Inferior parietal cortex (tissue), 1 donor: ENCODE results near the gene NCBP2L.

Source experiments
- DNase-seq: peaks from one replicate; pipeline ENCODE4 v3.0.0-alpha.2; 2016; ENCODE audit errors: extremely low spot score

The NCBP2L gene

GRCh38 chrX:107752714-107753113 is 24.8 kb upstream of the NCBP2L start:
- DNase-seq: no peak

- no peak for DNase-seq
Observed at GRCh38 chrX:107753187-107753586, 24.3 kb upstream of the NCBP2L start.

DNA sequence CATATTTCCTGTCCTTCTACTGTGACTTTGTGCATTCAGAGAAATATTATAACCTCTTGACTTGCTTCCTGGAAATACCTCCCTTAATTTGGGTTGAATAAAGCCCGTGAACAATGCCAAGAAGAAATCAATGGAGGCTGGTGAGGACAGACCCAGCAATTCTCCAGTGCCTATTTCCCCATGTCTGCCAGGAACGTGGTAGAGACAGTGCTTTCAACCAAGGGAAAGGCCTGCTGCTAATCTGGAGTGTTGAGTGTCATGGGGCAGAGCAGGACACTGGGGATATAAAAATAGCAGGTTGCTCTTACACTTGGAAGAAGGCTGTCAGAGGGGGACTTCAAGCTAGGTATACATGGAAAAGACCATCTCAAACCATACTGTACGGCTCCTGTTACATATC is 21.8 kb upstream of the NCBP2L start:
- DNase-seq: no peak

DNA sequence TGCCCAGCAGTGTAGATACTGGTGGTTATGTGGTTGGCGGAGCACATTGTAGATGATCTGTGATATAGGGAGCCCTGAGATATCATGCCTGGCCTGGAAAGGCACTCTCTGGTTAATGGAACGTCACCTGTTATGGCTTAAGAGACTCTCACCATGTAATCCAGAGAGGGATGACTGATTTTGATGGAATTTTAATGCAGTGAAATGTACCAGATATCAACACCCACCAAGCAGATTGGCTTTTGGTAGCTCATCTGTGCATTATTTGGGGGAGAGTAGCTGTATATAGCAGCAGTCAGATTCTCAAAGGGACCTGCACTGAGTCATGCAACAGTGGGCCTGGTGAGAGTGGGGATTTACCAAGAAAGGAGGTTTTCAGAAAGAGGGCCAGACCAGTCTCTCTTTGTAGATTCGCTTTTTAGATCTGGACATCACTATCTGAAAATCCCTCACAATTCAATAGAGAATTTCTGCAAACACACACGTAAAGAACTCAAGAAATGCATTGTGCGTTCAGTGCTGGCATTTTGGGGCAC is 19.2 kb upstream of the NCBP2L start:
- DNase-seq: no peak

DNA sequence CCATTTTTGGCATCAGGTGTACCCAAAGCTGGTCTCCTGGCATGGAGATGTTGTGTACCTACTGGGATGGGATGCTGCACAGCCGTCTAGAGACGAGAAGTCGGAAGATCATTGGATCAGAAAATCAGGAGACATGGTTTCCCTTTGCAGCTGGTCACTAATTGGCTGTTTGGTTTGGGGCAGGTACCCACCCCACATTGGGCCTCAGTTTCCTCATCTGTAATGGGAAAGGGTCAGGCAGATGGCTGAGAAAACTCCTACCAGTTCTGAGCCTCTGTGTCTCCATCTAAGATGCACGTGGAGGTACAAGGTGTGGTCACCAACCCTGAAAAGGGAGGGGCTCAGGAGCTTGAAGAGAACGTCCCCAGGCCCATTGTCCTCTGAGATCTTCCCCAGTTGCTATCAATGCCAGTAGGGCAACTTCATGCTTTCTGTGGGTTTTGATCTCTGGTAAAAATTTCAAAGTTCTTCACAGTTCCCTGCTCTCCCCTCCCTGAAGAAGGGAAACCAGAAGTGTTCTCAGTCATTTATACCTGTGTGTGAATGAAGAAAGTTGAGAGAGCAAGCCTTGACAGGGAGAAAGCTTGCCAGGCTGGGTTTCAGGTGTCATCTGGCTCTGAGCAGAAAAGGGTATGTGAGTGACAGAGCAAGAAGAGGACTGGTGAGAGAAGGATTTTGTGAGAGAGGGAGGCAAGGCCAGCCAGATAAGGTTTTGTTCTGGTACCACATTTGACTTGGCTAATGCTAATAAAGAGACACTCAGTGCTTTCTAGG is 17.0 kb upstream of the NCBP2L start:
- no peak for DNase-seq

DNA sequence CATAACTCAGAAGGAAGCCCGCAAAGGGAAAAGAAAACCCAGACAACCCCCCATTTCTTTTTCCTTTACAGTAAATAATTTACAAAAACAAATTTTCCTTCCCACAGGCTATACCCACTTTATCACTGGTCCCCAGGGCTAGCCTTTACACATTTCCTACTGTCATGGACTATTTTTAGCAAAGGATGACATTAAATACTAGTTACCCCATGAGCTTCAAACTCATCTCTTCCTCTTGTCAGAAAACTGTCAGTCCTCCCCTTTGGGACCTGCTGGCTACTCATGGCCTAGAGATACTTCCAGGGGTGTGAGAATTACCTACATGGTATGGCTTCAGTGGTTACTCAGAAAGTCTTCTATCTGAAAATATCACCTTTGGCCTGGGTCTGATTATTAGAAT is 13.9 kb upstream of the NCBP2L start:
- DNase-seq: no peak

- no peak for DNase-seq
Observed at GRCh38 chrX:107764845-107765608, 12.5 kb upstream of the NCBP2L start.

DNA sequence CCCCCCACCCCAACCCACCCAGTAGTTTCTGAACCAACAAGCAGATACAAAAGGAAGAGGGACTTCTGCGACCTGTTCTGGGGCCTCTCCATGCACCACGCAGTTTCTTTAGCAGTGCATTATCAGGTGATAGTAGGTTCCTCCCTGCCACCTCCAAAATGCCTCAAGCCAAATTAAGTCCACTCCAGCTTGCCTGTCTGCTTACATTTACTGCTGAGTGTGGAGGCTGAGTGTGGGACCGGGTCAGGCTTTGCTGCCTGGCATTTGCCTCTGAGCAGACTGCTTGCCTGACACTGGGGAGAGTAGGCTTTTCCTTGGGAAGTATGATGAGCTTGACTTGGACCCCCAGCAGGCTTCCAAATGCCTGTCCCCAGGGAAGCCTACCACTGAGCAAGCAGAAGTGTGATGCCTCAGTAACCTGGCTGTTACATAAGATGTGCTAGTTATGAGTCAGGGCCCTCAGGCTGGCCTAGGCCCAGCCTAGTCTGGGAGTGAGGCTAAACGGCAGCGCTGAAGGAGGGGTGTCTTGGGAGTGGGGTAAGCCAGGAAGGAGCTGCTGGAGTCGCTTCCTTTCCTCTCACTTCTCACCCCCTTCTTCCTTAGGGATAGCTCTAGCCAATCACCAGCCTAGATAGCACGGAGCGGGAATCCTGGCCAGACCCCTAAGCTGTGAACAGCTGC is 10.9 kb upstream of the NCBP2L start:
- no peak for DNase-seq

DNA sequence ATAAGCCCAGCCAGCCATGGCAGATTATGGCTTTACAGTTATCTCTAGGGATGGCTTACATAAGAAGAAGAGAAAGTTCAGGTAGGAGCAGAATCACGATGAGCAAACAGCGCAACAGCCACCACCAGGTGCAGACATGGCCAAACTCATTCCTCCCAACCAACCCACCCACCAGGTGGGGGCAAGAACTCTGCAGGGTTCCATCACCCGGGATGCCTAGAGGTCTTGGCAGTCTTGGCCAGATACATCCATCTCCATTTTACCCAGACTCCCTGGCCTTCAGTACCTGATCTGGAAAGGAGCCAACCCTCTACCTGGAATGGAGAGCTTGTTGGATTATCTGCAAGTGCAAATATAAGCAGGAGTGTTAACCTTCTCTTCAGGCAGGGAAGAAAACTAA is 9.5 kb upstream of the NCBP2L start:
- DNase-seq: no peak

- DNase-seq: no peak
Observed at GRCh38 chrX:107769581-107770317, 7.8 kb upstream of the NCBP2L start.

DNA sequence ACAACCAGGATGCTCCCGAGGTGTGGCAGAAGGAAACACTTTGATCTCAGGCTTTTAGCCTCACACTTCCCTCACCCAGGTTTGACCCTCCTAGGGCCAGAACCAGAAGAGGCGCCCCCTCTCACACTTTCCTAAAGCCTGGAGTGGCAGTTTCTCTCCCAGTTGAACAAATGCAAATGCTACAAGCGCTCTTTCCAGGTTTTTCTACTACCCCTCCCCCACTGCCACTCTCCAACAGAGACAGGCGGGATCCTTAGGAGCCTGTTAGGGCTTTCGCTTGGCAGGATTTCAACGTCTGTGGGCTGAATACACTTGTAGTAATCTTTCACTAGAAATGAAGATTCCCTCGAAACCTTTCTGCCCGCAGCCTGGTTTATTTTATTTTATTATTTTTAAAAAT is 4.3 kb upstream of the NCBP2L start:
- DNase-seq: no peak

- no peak for DNase-seq
Observed at GRCh38 chrX:107773906-107774435, 3.6 kb upstream of the NCBP2L start.

GRCh38 chrX:107775000-107775733 is 2.4 kb upstream of the NCBP2L start:
- no peak for DNase-seq

- peak; percentile 47 for DNase-seq
Observed at GRCh38 chrX:107775734-107776511, 1.6 kb upstream of the NCBP2L start, which contains the start of gene TSC22D3. TSC22D3 (minus strand) TSS chrX:107775787; CDS start chrX:107775419, 368 bp downstream.

DNA sequence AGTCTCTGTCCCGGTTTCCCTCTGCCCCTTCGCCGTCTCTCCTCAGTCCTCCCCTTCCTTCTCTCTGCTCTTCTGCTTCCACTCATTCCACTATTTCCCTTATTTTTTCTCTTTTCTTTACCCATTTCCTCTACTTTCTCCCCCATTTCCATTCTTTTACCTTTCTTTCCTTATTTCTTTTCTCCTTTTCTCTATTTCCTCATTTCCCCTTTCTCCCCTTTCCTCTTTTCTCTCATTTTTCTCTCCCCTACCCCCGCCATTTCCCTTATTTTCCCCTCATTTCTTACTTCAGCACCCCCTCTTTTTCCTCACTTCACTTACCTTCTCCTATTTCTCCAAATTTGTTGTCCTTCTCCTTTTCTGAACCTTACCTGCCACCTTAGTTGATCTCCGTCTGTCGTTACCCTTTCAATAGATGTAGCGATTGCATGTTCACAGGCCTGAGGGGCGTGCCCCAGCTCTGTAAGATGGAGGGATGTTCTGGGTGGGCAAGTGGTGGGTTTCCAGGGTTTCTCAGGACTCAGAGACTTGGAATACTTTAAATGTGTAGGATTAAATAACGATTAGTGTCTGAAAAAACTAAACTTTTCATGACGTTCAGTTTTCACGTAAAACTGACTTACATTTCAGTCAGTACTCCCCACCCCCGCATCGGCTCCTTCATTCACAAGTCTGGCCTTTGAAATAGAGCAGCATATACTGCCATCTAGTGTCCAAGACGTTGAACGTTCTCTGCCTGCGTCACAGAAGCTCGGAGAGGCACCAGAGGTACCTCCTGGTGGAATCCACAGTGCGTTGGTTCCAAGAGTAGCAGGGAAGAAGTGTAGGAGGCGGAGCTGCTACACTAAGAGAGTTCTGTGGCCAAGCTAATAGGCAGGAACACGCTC is 641 bp upstream of the NCBP2L start:
- DNase-seq: peak; percentile 81

GRCh38 chrX:107780525-107780924 is 3.0 kb downstream of the NCBP2L start:
- DNase-seq: no peak

DNA sequence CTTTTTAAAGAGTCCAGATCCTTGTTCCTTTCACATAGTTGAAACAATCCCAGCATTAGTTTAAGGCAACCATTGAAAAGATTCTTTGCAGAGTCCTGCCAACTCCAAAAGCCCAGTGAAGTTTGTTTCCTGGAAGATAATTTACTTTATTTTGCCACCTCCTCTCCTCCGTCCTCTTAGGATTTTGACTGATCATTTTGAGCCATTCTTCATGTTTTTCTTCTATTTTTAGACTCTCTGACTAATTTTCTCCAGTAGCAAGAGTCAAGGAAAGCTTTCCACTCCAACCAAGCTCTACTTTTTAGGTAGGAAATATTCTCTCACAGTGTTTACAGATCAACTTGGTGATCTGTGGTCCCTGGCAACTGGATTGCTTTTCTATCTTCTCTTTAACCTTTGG is 10.3 kb downstream of the NCBP2L start:
- DNase-seq: no peak

DNA sequence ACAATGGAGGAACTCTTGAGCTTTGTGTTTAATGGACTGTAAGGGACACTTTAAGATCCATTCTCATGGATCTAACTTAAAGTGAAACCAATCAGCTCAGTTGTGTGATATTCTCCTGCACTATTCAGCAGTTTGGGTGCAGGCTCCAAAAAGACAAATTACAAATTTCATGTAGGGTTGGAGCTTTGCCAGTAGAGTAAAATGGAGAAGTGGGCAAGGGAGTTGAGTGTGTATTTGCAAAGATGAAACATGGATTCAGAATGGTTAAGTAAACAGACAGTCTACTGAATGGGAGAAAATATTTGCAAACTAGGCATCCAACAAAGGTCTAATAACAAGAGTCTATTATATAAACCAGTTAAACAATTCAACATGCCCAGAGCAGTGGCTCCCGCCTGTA is 26.9 kb downstream of the NCBP2L start:
- no peak for DNase-seq

GRCh38 chrX:107805179-107805578 is 27.6 kb downstream of the NCBP2L start:
- no peak for DNase-seq
